GM19043 (cell line): Measurements from ENCODE around the gene RECK.
A peak's percentile ranks its signal among the peaks of the same experiment; 100 is the strongest.

Experiments
- ATAC-seq: cut with Tn5 transposase; IDR thresholded peaks from one replicate; pipeline ENCODE4 v1.9.1; 2021; ENCODE audit warnings: low read depth; ENCODE audit not compliant: unreplicated experiment

The RECK gene

GRCh38 chr9:36136894-36137391, 100.2 kb downstream of the RECK start:
- ATAC-seq: peak; percentile 26

- ATAC-seq: no peak
Observed at GRCh38 chr9:36137392-36138004, 100.8 kb downstream of the RECK start.

GRCh38 chr9:36138496-36138895, 101.8 kb downstream of the RECK start:
- no peak for ATAC-seq

- ATAC-seq: no peak
Observed at GRCh38 chr9:36138901-36139300, 102.2 kb downstream of the RECK start.

GRCh38 chr9:36140086-36141084, 103.7 kb downstream of the RECK start:
- no peak for ATAC-seq

GRCh38 chr9:36141288-36141687, 104.6 kb downstream of the RECK start:
- no peak for ATAC-seq

- no peak for ATAC-seq
Observed at GRCh38 chr9:36141761-36142160, 105.0 kb downstream of the RECK start.

- no peak for ATAC-seq
Observed at GRCh38 chr9:36142510-36143244, 106.0 kb downstream of the RECK start.

GRCh38 chr9:36143245-36143641, 106.5 kb downstream of the RECK start:
- ATAC-seq: no peak

- ATAC-seq: no peak
Observed at GRCh38 chr9:36144309-36145232, 107.9 kb downstream of the RECK start.

- no peak for ATAC-seq
Observed at GRCh38 chr9:36145970-36146369, 109.3 kb downstream of the RECK start.

GRCh38 chr9:36146651-36147050, 109.9 kb downstream of the RECK start:
- no peak for ATAC-seq

- ATAC-seq: no peak
Observed at GRCh38 chr9:36147441-36148175, 110.9 kb downstream of the RECK start.

GRCh38 chr9:36148311-36149051, 111.8 kb downstream of the RECK start:
- ATAC-seq: no peak

GRCh38 chr9:36149197-36149596, 112.5 kb downstream of the RECK start:
- ATAC-seq: no peak

GRCh38 chr9:36150574-36151315, 114.0 kb downstream of the RECK start:
- ATAC-seq: no peak

- peak; percentile 80 for ATAC-seq
Observed at GRCh38 chr9:36151316-36152210, 114.8 kb downstream of the RECK start.
